ENCODE data around the gene UPK3A.

DNA sequence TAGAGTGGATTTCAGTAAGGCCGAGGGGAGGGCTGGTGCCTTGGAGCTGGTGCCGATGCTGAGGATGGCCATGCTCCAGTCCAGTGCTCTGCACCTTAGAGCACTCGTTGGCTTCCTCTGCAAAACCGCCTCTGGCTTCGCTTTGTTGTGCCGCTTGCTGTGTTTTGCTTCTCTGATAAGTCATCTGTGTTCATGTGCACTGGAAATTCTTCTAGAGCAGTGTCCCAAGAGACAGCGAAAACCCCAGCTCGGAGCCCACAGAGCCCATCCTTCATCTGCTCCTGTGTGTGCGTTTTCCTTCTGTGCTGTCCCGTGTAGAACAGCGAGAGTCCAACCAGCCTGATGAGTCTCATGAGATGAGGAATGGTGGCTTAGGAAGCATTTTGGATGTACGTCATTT, 37.1 kb downstream of the UPK3A start:
- TF ChIP-seq EZH2 (IDR thresholded peaks at IDR 0.05; ENCODE audit: borderline replicate concordance, control insufficient read depth, low read depth, low read length): no peak
- no peak for TF ChIP-seq MXI1 (IDR thresholded peaks at IDR 0.05; ENCODE audit: low read depth, low read length)
- TF ChIP-seq, protein P1, sequence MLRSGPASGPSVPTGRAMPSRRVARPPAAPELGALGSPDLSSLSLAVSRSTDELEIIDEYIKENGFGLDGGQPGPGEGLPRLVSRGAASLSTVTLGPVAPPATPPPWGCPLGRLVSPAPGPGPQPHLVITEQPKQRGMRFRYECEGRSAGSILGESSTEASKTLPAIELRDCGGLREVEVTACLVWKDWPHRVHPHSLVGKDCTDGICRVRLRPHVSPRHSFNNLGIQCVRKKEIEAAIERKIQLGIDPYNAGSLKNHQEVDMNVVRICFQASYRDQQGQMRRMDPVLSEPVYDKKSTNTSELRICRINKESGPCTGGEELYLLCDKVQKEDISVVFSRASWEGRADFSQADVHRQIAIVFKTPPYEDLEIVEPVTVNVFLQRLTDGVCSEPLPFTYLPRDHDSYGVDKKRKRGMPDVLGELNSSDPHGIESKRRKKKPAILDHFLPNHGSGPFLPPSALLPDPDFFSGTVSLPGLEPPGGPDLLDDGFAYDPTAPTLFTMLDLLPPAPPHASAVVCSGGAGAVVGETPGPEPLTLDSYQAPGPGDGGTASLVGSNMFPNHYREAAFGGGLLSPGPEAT (IDR thresholded peaks at IDR 0.05; ENCODE audit: low read depth): no peak
- TF ChIP-seq SMC3 (IDR thresholded peaks at IDR 0.05; ENCODE audit: borderline replicate concordance, low read length): no peak
- no peak for TF ChIP-seq HCFC1 (IDR thresholded peaks at IDR 0.05; ENCODE audit: low read length)
- TF ChIP-seq RAD21 (IDR thresholded peaks at IDR 0.05; ENCODE audit: insufficient read depth, low read depth, low read length): no peak
- TF ChIP-seq SIX5 (IDR thresholded peaks at IDR 0.05; ENCODE audit: low read depth, low read length, severe bottlenecking): no peak
- TF ChIP-seq, protein P2, sequence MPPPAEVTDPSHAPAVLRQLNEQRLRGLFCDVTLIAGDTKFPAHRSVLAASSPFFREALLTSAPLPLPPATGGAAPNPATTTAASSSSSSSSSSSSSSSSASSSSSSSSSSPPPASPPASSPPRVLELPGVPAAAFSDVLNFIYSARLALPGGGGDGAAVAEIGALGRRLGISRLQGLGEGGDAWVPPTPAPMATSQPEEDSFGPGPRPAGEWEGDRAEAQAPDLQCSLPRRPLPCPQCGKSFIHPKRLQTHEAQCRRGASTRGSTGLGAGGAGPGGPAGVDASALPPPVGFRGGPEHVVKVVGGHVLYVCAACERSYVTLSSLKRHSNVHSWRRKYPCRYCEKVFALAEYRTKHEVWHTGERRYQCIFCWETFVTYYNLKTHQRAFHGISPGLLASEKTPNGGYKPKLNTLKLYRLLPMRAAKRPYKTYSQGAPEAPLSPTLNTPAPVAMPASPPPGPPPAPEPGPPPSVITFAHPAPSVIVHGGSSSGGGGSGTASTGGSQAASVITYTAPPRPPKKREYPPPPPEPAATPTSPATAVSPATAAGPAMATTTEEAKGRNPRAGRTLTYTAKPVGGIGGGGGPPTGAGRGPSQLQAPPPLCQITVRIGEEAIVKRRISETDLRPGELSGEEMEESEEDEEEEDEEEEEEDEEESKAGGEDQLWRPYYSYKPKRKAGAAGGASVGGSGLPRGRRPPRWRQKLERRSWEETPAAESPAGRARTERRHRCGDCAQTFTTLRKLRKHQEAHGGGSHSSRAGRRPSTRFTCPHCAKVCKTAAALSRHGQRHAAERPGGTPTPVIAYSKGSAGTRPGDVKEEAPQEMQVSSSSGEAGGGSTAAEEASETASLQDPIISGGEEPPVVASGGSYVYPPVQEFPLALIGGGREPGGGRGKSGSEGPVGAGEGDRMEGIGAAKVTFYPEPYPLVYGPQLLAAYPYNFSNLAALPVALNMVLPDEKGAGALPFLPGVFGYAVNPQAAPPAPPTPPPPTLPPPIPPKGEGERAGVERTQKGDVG (CRISPR knock-in tag; IDR thresholded peaks at IDR 0.05): no peak
- TF ChIP-seq, protein P3, sequence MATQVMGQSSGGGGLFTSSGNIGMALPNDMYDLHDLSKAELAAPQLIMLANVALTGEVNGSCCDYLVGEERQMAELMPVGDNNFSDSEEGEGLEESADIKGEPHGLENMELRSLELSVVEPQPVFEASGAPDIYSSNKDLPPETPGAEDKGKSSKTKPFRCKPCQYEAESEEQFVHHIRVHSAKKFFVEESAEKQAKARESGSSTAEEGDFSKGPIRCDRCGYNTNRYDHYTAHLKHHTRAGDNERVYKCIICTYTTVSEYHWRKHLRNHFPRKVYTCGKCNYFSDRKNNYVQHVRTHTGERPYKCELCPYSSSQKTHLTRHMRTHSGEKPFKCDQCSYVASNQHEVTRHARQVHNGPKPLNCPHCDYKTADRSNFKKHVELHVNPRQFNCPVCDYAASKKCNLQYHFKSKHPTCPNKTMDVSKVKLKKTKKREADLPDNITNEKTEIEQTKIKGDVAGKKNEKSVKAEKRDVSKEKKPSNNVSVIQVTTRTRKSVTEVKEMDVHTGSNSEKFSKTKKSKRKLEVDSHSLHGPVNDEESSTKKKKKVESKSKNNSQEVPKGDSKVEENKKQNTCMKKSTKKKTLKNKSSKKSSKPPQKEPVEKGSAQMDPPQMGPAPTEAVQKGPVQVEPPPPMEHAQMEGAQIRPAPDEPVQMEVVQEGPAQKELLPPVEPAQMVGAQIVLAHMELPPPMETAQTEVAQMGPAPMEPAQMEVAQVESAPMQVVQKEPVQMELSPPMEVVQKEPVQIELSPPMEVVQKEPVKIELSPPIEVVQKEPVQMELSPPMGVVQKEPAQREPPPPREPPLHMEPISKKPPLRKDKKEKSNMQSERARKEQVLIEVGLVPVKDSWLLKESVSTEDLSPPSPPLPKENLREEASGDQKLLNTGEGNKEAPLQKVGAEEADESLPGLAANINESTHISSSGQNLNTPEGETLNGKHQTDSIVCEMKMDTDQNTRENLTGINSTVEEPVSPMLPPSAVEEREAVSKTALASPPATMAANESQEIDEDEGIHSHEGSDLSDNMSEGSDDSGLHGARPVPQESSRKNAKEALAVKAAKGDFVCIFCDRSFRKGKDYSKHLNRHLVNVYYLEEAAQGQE (IDR thresholded peaks at IDR 0.05; ENCODE audit: low read depth, low read length): no peak
